Measurements from ENCODE around the gene METTL18. TPM values are rescaled to one million over a fixed set of nuclear protein-coding genes. Genes with fewer than 3 reads are reported as not detected.
A peak's percentile ranks its signal among the peaks of the same experiment; 100 is the strongest.

Gene METTL18
- total and polyA plus RNA-seq, 12 donors: 4.1 to 11.4 (median 7.2) TPM

GRCh38 chr1:169745015-169745861 lies 49.5 kb downstream of the METTL18 start:
- Histone ChIP-seq H3K4me3 (no peak overlapping the region), H3K4me1 (replicated peaks in 1 of 2) (no peaks in the 10 kb centered on the region), H3K27me3 (no peaks in the 10 kb centered on the region), H3K9me3 (replicated peaks in 1 of 3) (no peaks in the 10 kb centered on the region), H3K36me3 (replicated peaks in 1 of 2) (no peaks in the 10 kb centered on the region), H3K27ac (no peak overlapping the region)
- 58 to 65% (median 59%) methylated on average over 5 of the region's 5 CpGs for WGBS, 4 donors
- no peak for TF ChIP-seq POLR2A (IDR thresholded peaks at IDR 0.05)
- TF ChIP-seq CTCF (IDR thresholded peaks at IDR 0.05): no peak
- intact Hi-C loops (cut with DNase I): no loop called here
- DNase-seq: peak in 2 of 7 donors; percentile 21 to 22

Other genes starting within 250 kb of the METTL18 start
- gene F5, start 208.4 kb downstream of the METTL18 start, total RNA-seq: under 1 TPM in 5 of 9 donors, not detected in 4; under 0.01 to 0.39 (median 0.06) TPM
- gene F5, start 208.4 kb downstream of the METTL18 start, polyA plus RNA-seq: under 1 TPM; 0.13 to 0.88 (median 0.64) TPM
- gene SELP, start 164.8 kb downstream of the METTL18 start, total RNA-seq: 10 to 100 TPM in 2 of 9 donors, 1 to 10 TPM in 7; 2.3 to 10.9 (median 3.5) TPM
- 1 to 10 TPM; 1.6 to 5.1 (median 3.3) TPM for gene SELP, start 164.8 kb downstream of the METTL18 start, polyA plus RNA-seq
- gene SELL, start 83.3 kb downstream of the METTL18 start, total RNA-seq: 1 to 10 TPM in 5 of 9 donors, under 1 TPM in 4; 0.61 to 2.5 (median 1.1) TPM
- 1 to 10 TPM in 2 of 3 donors, under 1 TPM in 1; 0.77 to 1.8 (median 1.2) TPM for gene SELL, start 83.3 kb downstream of the METTL18 start, polyA plus RNA-seq
- gene SELE, start 60.8 kb downstream of the METTL18 start, total RNA-seq: 1 to 10 TPM in 4 of 9 donors, under 1 TPM in 5; 0.14 to 3.3 (median 0.85) TPM
- 1 to 10 TPM in 2 of 3 donors, under 1 TPM in 1; 0.56 to 7.2 (median 1.2) TPM for gene SELE, start 60.8 kb downstream of the METTL18 start, polyA plus RNA-seq
- 10 to 100 TPM in 6 of 9 donors, 1 to 10 TPM in 3; 3.5 to 15.0 (median 11.9) TPM for gene SCYL3, start 99.0 kb upstream of the METTL18 start, total RNA-seq
- gene SCYL3, start 99.0 kb upstream of the METTL18 start, polyA plus RNA-seq: 10 to 100 TPM in 1 of 3 donors, 1 to 10 TPM in 2; 3.4 to 10.1 (median 5.0) TPM

All from adrenal gland (tissue), 12 donors.